KBM-7 (cell line): ENCODE measurements around the gene PID1.
"Not testable (repeated sequence)": the region's sequence is repeated elsewhere in the genome, so short reads cannot be mapped to it uniquely, and the experiment has no call there.

Experiments
- DNase-seq: peaks from one replicate; pipeline ENCODE4 v3.0.0-alpha.2; 2015
- in situ Hi-C: fragments of 300-500 bp; cut with MboI; formaldehyde crosslinking; loops from 2 replicates; pipeline ENCODE4 v1.14.3; 2020; ENCODE audit warnings: low sequenced_read_pairs, low pct_unique_long_range_greater_than_20kb, mixed read lengths

PID1 gene

DNA sequence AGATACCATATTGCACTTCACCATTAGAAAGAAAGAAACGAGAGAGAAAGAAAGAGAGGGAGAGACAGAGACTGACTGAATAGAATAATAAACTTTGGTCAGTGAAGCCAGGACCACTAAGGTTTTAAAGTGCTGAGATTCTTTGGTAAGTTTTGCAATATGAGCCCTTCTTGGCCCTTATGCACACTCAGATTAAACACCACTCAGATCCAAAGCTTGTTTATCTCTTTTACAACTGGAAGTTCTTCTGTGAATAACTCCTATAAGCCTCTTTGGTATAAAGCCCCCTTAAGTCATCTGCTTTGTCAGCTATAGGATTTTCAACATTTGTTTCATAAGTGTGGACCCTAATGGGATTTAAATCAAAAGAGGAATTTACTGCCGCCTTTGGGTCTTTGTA is 40.8 kb downstream of the PID1 start:
- in situ Hi-C loops = no loop called here
- no peak for DNase-seq

DNA sequence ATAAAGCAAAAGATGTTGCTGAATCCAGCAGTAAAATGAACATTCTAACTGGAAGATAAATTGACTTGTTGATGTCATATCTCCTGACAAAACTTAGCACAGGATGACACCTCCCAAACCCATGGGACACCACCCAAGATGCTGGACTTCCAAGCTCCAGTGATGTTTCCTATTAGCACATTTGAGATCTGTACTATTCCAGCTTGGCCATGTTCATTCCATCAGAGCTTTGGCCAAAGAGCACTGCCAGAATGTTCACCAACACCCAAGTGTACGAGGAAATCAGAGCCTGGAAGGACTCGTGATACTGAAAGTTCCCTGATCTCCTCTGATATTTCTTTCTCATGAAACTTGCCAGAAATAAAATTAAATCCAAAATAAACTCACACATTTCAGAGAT is 44.7 kb downstream of the PID1 start:
- in situ Hi-C loops = no loop called here

GRCh38 chr2:229223107-229223506 is 48.0 kb downstream of the PID1 start:
- no peak for DNase-seq
- in situ Hi-C loops = no loop called here

More for the DNA sequence above, 44.7 kb downstream of the PID1 start:
- no peak for DNase-seq

- no peak for DNase-seq
- in situ Hi-C loops = no loop called here
These were observed 49.4 kb downstream of the PID1 start for GRCh38 chr2:229221641-229222040.

DNA sequence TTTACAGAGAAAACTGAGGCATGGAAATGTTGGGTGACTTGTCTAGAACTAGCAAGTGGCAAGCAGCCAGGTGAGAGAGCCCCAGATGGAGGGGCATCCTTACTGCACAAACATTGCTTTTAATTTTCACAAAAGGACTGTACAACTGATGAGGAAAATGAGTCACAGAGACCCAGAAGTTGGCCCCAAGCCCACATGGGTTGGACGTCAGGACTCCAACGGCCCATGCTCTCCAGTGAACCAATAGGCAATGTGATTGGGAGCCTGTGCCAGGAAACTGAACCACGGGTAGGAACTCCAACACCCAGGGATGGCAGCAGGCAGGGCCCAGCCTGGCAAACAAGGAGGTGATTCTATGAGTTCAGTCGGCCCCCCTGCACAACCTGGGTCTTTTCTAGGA is 50.8 kb downstream of the PID1 start:
- no peak for DNase-seq
- in situ Hi-C loops = no loop called here

DNA sequence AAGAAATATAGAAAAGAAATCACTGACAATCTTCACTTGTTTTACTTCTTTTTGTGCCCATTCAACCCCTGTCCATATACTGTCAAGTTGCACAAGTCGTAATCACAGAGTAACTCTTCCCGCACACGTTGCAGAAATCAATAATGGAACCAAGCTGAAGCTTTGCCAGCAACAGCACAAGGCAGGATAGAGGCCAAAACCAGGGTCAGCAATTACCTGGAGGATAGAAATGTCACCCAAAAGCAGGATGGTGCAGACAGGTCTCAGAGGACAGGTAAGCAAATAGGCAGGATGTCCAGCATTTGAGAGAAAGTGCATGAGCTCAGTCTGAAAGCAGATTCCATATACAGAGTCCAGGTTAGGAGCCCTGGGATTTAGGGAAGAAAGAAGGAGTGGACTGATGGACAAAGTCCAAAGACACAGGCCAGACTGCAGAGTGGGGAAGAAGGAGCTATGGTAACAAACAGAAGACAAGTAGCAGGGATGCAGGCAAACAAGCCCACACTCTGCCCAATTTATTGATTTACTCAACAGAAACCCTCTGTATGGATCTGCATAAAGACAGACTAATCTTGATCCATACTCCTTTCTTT is 52.7 kb downstream of the PID1 start:
- DNase-seq = no peak
- in situ Hi-C loops = no loop called here

DNA sequence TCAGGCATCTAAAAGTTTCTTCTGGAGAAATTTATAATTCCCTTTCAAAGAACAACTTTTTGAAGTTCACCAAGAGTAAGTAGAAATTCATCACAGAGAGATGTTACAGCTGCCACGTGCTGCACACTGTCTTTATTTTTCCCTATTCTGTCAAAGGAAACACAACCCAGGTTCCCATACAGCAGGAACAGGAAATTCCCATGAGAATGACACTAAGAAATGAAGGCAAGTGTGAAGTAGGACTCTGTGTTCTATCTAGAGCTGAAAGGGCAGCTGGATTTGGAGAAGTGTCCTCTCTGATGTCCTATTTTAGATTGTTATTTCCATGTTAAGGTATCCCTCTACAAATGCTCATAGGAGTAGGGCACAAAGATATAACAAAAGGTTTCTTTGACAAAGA is 58.8 kb downstream of the PID1 start:
- no peak for DNase-seq
- in situ Hi-C loops = no loop called here

- DNase-seq = no peak
- in situ Hi-C loops = no loop called here
These were observed 60.4 kb downstream of the PID1 start for GRCh38 chr2:229210641-229211040.

- in situ Hi-C loops = no loop called here
- no peak for DNase-seq
These were observed 64.5 kb downstream of the PID1 start for GRCh38 chr2:229206548-229206947.

DNA sequence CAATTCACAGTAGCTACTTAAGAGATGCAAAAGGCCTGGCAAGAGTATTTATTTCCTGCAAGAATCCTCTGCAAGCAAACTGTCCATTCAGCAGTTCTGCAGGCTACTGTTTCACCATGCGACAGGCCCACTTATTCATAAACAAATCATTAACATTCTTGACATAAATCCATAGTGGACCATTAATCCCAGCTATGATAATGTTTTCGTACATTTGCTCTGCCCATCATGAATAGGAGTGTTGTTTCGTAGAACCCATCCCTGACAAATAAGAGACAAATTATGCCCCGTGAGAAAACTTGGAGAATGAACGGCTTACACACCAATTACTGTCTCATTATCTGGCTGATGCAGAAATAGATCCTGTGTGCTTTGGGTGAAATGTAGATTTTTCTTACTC is 65.4 kb downstream of the PID1 start:
- in situ Hi-C loops = no loop called here
- no peak for DNase-seq

DNA sequence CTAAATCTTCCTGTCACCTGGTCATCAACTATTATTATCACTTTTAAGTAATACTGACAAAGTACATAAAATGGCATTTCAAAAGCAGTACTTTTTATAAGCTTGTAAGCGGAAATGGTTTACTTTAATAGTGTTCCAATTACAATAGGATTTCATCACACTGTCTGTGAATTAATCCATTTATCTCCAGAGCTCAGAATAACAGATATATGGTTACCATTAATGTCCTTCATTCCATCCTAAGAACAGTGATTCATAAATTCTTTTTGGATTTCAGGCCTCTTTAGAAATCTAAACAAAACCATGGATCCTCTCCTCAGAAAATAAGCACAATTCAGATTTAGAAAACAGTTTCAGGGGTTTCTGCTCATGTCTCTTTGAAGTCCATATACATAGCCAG is 68.4 kb downstream of the PID1 start:
- no peak for DNase-seq
- in situ Hi-C loops = no loop called here

DNA sequence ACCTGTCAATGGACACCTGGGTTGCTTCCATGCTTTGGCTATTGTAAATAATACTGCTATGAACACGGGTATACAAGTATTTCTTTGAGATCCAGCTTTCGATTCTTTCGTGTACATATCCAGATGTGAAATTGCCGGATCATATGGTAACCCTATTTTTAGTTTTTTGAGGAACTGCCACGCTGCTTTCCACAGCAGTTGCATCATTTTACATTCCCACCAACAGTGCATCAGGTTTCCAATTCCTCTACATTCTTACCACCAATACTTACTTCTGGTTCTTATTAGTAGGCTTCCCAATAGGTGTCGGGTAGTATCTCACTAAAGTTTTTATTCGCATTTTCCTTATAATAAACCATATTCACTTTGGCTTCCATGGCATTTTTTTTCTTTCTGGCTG is 69.6 kb downstream of the PID1 start:
- in situ Hi-C loops = no loop called here
- DNase-seq = no peak

DNA sequence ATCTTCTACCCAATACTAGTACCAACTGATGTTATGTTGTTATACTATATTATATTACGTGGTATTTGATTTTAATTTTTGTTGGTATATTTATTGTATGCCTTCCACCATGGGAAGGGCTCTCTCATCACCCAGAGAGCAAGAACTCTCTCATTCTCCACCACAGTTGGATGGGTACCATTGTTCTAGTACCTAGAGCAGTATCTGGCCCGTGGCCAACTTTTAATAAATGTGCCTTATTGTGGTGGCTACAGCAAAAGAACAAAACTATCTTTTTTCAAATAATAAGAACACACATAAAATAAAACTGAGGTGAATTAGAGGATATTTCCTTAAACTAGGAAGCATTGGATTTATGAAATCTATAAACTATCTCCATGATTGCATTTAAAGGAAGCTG is 71.8 kb downstream of the PID1 start:
- in situ Hi-C loops = no loop called here
- no peak for DNase-seq

DNA sequence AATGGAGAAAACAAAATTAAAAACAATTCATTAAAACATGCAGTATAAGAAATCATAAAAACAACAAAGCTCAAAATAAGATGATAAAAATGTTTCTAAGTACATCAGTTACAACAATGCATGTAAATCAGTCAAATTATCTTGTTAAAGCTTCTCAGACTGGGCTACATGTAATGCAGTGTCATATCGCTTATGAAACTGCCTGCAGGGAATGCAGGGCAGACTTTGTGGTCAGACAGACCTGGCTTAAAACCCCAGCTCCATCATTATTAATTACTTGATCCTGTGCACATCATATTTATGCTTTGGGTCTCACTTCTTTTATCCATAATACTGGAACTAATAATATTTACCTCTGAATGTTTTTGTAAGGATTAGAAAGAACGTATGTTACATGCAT is 74.6 kb downstream of the PID1 start:
- in situ Hi-C loops = no loop called here
- DNase-seq = no peak

DNA sequence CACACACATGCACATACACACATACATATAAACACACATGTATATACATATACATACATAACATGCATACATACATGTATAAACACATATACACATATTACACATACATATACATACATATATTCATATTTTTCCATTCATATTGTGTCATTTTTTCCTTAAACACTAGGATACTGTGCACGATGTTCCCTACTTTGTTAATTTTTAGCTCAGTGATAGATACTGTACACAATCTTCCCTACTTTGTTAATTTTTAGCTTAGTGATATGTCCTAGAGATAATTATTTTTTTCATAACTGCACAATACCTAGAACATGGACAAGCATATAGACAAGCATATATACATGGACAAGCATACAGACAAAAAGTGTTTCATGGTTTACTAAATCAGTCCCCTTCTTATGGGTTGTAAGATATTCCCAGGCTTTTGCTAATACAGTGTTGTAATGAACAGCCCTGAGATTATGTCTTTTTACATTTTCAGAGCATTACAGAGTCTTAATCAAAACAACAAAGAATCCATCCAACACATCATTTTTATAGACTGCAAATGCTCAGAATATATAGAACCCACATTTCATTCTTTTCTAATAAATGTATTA is 75.6 kb downstream of the PID1 start:
- in situ Hi-C loops = no loop called here
- no peak for DNase-seq

DNA sequence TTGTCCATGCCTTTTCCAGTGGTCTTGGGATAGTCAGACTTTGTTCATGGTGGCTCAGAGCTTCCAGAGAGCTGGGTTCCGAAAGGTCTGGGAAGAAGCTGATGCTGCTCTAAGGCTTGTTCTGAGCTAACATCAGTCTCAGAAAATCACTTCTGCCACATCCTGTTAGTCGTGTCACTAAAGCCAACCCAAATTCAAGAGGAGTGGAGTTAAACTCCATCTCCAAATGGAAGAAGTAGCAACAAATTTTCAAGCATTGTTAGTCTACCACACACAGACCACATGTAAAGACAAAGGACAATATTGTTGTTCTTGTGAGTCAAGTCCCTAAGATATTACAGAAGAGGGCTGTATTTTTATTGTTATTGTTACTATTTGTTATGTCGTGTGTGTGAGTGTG is 77.8 kb downstream of the PID1 start:
- in situ Hi-C loops = no loop called here
- no peak for DNase-seq

DNA sequence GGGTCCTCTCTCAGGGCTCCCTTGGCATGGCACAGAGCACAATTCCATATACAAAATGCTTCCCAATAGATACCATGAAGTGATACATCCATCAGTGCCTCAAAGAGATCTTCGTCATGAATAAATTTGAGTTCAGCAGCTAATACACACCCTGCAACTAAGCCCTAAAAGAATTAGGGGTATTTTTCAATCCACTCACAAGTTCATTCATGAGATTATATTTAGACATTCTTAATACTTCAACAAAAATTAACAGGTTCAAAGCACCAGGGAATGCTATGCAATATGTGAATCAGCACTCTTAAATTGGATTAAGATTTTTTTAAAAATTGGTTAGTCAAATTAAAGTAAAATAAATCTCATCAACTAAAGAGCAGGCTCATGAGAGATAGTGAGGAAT is 79.7 kb downstream of the PID1 start:
- in situ Hi-C loops = no loop called here
- no peak for DNase-seq

- DNase-seq, in situ Hi-C loops: not testable (repeated sequence)
These were observed 84.0 kb downstream of the PID1 start for GRCh38 chr2:229187123-229187522.

GRCh38 chr2:229181641-229182040 is 89.4 kb downstream of the PID1 start:
- in situ Hi-C loops = no loop called here
- DNase-seq = no peak

- no peak for DNase-seq
- in situ Hi-C loops = no loop called here
These were observed 90.4 kb downstream of the PID1 start for GRCh38 chr2:229180658-229181057.

GRCh38 chr2:229179628-229180027 is 91.5 kb downstream of the PID1 start:
- no peak for DNase-seq
- in situ Hi-C loops = no loop called here
